HG02938 (cell line): ENCODE results near the gene GABARAPL2.
"Not testable (repeated sequence)": the region's sequence is repeated elsewhere in the genome, so short reads cannot be mapped to it uniquely, and the experiment has no call there.

ENCODE experiments used
- ATAC-seq: cut with Tn5 transposase; IDR thresholded peaks from one replicate; pipeline ENCODE4 v1.9.1; 2021; ENCODE audit warnings: mild to moderate bottlenecking, moderate library complexity; ENCODE audit not compliant: unreplicated experiment

Gene GABARAPL2

GRCh38 chr16:75566040-75566757, at the start of gene GABARAPL2:
Gene GABARAPL2 (plus strand): TSS chr16:75566379. CDS start chr16:75566487, 108 bp downstream.
- ATAC-seq = peak; percentile 63

GRCh38 chr16:75519175-75519574, 47.0 kb upstream of the GABARAPL2 start:
- no peak for ATAC-seq

- no peak for ATAC-seq
These were observed 40.0 kb upstream of the GABARAPL2 start for GRCh38 chr16:75526032-75526790.

GRCh38 chr16:75527825-75528299, 38.3 kb upstream of the GABARAPL2 start:
- no peak for ATAC-seq

GRCh38 chr16:75529056-75529905, 36.9 kb upstream of the GABARAPL2 start:
- ATAC-seq = no peak

- ATAC-seq = no peak
These were observed 36.2 kb upstream of the GABARAPL2 start for GRCh38 chr16:75529959-75530358.

GRCh38 chr16:75532142-75532765, 33.9 kb upstream of the GABARAPL2 start:
- ATAC-seq = no peak

GRCh38 chr16:75532791-75533190, 33.4 kb upstream of the GABARAPL2 start:
- no peak for ATAC-seq

- ATAC-seq = no peak
These were observed 31.5 kb upstream of the GABARAPL2 start for GRCh38 chr16:75534560-75535205.

GRCh38 chr16:75535211-75535843, 30.9 kb upstream of the GABARAPL2 start:
- ATAC-seq = no peak

- ATAC-seq = no peak
These were observed 30.3 kb upstream of the GABARAPL2 start, which contains the start of gene CHST5 for GRCh38 chr16:75535901-75536300. Gene CHST5 (minus strand): TSS chr16:75536108. CDS start chr16:75530384, 5,724 bp downstream.

- ATAC-seq = no peak
These were observed 28.4 kb upstream of the GABARAPL2 start for GRCh38 chr16:75537776-75538175.

GRCh38 chr16:75538882-75539565, 27.2 kb upstream of the GABARAPL2 start:
- not testable (repeated sequence) for ATAC-seq

- no peak for ATAC-seq
These were observed 24.9 kb upstream of the GABARAPL2 start for GRCh38 chr16:75541236-75541635.

- not testable (repeated sequence) for ATAC-seq
These were observed 23.7 kb upstream of the GABARAPL2 start for GRCh38 chr16:75542462-75542861.

- not testable (repeated sequence) for ATAC-seq
These were observed 20.3 kb upstream of the GABARAPL2 start for GRCh38 chr16:75545879-75546278.

GRCh38 chr16:75546293-75546692, 19.9 kb upstream of the GABARAPL2 start:
- ATAC-seq = no peak

- ATAC-seq = not testable (repeated sequence)
These were observed 17.7 kb upstream of the GABARAPL2 start for GRCh38 chr16:75548456-75548855.

- peak; percentile 59 for ATAC-seq
These were observed 15.9 kb upstream of the GABARAPL2 start for GRCh38 chr16:75550211-75550662.
